HG03342 (cell line): Measurements from ENCODE around the gene SRPK2.
"Not testable (repeated sequence)": the region's sequence is repeated elsewhere in the genome, so short reads cannot be mapped to it uniquely, and the experiment has no call there.

Source experiments
- ATAC-seq: cut with Tn5 transposase; IDR thresholded peaks from one replicate; pipeline ENCODE4 v1.9.1; 2021; ENCODE audit warnings: mild to moderate bottlenecking, moderate library complexity; ENCODE audit not compliant: unreplicated experiment

SRPK2 gene

DNA sequence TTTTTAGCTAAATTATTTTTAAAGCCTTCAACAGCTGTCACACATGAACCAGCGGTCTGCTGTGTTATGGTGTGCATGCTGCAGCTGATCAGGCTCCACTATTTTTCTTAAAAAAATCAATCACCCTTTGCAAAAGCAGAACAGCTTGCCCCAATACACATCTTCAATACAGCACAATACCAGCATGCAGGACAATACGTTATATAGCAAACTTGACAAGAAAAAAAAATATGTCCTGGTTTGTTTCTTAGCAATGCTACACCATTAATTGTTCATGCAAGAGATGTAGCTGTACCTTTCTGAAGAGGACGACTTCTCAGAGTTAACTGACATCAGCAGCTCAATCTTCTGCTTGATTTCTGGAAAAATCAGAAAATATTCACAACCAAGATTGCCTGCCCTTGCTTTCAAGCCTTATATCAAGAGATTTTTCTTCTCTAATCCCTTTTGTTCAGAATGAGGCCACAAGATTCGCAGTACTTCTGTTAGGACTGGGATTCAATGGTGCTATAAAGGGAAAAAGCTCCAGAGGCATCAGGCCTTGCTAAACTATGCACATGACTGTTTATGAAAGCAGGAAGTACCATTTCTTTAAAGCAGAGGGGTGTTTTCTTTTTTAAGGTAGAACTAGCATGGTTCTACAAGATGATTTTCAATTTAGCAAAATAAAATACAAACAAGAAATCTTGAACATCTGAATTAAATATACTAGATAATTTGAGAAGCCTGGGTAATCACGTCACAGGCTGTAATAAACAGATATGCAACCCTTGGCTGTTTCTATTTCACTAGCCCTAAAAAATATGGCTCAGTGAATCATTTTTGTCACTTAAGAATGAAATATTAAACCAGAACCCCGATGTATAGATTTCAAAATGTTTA, 120.0 kb downstream of the SRPK2 start:
- ATAC-seq: peak; percentile 59

DNA sequence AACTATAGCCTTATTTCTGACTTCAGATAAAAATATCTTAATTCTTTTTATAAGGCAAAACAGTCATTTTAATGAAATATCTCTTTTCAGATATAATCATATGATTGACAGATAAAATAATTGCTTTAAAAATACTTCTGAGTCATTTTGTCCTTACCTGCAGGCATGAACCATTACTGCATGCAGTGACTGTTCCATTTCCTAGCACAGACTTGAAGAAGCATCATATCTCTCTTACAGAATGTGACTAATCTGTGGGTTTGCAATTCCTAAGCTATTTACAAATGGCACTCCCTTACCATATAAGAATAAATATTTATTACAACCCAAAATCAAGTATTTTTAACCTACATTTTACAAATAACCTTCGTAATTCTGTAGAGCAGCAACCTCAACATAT, 120.7 kb downstream of the SRPK2 start:
- peak; percentile 40 for ATAC-seq

DNA sequence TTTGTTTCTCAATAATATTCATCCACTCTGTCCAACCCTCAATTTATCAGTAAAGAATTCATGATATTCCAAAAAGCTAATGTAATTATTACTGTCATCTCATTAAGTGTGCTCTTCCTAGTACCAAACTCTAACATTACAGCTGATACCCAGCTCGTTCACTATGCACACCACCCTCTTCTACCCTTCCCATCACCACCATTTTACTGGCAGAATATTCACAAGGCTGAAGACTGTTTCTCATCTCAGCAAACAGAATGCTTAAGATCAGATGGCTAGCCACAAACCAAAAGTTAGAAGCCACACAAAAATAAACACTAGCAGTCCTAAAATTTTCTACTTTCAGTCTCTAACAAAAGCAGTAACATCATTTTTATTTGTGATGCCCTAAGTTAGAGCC, 121.5 kb downstream of the SRPK2 start:
- ATAC-seq: no peak

DNA sequence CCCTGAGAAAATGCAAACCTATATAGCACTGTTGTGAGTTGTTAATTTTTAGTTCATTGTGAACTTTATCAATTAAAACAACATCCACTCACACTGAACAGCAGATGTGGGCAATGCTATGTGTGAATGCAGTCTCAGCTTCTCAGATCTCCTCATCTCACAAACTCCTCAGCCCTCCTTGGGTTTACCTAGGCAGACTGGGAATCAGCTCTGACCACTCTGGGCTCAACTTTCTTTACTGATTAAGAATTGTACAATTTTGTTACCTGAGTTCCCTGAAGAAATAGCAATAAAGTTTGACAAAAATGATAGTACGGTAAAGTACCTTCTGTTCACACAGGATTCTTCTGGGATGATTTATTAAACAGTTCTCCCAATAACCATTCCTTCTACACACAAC, 124.0 kb downstream of the SRPK2 start:
- no peak for ATAC-seq

DNA sequence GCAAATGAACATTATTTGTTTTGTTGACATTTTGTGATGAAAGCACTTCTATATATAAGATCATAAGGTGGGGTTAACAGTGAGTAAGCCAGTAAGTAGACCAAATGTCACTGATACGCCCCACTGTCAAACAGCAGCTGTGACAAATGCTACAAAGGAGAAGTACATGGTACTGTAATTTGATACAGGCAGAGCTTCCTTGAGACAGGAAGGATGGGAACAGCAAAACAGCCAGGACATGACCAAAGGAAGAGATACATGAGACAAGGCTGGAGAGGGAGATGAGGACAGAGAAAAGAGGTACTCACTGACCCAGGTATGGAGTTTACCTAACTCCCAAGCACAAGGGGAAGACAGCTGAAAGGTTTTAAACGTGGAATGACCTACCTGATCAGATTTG, 127.0 kb downstream of the SRPK2 start:
- ATAC-seq: no peak

DNA sequence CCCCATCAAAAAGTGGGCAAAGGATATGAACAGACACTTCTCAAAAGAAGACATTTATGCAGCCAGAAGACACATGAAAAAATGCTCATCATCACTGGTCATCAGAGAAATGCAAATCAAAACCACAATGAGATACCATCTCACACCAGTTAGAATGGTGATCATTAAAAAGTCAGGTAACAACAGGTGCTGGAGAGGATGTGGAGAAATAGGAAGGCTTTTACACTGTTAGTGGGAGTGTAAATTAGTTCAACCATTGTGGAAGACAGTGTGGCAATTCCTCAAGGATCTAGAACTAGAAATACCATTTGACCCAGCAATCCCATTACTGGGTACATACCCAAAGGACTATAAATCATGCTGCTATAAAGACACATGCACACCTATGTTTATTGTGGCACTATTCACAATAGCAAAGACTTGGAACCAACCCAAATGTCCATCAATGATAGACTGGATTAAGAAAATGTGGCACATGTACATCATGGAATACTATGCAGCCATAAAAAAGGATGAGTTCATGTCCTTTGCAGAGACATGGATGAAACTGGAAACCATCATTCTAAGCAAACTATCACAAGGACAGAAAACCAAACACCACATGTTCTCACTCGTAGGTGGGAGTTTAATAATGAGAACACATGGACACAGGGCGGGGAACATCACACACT, 128.4 kb downstream of the SRPK2 start:
- ATAC-seq: not testable (repeated sequence)

DNA sequence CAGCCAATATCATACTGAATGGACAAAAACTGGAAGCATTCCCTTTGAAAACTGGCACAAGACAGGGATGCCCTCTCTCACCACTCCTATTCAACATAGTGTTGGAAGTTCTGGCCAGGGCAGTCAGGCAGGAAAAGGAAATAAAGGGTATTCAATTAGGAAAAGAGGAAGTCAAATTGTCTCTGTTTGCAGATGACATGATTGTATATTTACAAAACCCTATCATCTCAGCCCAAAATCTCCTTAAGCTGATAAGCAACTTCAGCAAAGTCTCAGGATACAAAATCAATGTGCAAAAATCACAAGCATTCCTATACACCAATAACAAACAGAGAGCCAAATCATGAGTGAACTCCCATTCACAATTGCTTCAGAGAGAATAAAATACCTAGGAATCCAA, 129.8 kb downstream of the SRPK2 start:
- ATAC-seq: not testable (repeated sequence)

DNA sequence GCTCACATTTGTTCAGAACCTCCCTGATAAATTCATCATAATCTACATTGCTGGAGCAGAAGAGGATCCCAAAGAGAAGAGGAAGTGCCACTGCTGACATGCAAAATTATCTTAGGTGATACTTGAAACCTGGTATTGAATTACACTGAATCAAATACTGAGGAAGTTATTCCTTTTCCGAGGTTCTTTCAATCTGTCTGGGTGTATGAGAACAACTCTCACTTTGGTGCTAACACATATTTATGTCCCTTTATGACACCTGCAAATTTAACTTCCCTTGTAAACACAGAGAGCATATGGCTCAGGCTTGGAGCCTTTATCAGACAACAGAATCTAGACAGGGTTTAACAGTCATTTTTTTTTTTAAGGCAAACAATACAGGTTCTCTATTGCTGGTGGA, 131.4 kb downstream of the SRPK2 start:
- no peak for ATAC-seq

DNA sequence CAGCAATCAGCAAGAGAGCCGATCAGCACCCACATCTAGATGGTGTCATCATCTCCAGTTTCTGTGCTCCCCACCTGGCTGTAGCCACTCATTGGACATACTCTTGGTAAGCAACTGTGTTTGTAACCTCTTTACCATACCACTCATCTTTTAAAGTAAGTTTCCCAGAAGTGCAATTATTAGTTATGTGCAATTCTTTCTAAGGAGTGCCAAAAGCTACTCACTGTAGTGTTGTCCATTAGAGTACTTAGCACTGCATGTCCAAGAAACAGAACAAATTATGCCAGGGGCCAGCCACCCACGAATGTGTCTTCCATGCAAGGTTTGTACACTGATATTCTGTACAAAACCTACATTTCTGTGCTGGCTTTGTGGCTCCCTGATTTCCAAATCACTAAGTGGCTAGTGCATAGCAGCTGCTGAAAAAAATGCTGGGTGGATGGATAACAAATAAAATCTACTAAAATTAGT, 131.9 kb downstream of the SRPK2 start:
- no peak for ATAC-seq

DNA sequence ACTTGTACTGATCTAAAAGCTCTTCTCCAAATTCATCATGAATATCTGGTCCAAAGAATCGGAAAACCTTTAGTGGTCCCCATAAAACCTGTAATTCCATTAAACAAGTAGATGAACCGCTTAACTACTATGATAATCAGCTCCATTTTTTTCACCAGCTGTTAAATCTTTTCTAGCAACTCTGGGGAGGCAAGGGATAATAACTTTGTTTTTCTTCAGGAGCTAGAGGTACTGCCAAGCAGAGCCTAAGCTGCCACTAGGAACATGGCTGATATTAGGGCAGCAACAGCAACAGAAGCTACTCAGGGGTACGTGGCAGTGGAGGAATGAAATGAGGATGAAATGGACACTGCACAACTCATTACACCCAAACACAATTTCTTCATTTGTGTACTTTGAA, 138.0 kb downstream of the SRPK2 start:
- ATAC-seq: no peak

DNA sequence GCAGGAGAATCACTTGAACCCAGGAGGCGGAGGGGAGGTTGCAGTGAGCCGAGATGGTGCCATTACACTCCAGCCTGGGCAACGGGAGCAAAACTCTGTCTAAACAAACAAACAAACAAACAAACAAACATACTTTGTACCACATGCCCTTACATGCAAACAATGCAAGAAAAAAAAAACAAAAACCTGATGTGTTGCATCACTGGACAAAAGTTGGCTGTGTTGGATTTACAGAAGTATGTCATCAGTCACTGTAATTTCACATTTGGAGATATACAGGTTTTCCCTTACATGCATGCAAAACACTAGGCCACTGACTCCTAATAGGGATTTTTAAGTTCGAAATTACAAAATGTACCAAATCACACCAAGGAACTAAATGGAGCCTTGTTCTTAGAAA, 138.5 kb downstream of the SRPK2 start:
- no peak for ATAC-seq

DNA sequence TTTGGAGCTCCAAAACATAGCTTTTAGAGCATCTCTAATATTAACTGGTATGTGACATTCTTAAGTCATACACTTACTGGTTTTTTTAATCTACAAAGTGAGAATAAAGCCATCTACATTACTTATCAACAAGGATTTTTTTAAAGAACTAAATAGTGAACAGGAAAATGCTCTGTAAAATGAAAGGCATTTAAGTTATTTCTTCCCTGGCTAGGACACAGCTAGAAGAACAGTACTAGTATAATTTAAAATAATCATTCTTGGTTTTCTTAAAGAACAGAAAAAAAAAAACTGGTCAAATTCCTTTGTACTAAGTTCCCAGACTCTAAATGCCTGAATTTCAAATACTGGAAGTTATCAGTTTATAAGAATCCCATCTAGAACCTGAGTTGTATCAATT, 139.5 kb downstream of the SRPK2 start:
- no peak for ATAC-seq

DNA sequence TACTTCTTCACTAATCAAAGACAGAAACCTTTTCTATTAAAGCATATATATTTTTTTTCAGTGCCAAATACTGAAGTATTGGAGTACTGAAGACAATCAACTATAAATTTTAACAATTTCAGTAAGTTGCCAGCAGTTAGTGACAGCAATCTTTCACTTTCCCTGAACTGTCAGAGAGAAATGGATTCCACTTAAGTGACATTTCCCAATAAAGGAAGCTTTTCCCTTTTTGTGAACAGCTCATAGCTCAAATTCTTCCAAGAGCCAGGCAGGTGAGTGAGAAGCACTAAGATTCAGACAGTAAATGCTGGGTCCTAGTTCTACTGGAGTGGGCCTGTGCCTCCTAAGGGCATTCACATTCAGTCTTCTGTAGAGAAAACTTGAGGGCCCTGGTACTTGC, 142.0 kb downstream of the SRPK2 start:
- ATAC-seq: no peak

DNA sequence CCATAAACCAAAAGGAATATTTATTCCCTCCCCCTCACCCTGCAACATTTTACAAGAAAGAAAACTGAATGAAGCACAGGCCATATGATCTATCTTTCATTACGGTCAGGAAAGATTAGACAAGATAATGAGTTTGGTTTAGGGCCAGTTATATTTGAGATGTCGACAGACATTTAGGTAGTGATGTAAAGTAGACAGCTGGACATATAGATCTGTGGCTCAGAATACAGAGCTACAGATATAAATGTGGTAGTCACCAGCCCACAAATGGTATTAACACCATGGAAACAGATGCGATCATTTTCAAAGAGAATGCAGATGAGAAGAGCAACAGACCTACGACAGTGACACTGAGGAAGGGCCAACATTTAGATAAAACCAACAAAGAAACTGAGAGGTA, 142.5 kb downstream of the SRPK2 start:
- no peak for ATAC-seq

DNA sequence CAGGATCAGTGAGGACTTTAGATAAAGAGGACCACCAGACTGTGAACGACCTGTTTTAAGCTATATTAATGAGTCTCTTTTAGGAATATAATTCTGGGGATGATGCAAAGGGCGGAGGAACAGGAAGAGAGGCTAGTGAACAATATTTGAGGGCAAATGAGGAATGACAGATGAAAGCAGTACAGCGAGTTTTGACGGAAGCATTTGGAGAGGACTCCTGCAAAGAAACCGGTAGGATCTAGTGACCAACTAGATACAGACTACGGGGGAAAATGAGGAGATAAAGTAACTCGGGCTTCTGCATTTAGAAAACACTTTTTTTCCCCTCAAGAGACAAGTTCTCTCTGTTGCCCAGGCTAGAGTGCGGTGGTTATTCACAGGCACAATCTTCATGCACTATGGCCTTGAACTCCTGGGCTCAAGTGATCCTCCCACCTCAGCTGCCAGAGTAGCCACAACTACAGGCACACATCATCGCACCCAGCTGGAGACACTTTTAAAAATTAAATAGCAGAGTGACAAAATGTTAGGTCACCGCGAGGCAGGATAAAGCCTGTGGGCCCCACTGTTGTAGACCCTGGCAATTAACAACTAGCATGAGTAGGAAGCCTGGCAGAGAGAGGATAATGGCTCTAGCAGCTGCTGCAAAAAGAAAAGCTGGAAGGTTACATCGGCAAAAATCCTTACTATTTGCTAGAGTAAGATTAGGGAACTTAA, 143.2 kb downstream of the SRPK2 start:
- ATAC-seq: no peak

DNA sequence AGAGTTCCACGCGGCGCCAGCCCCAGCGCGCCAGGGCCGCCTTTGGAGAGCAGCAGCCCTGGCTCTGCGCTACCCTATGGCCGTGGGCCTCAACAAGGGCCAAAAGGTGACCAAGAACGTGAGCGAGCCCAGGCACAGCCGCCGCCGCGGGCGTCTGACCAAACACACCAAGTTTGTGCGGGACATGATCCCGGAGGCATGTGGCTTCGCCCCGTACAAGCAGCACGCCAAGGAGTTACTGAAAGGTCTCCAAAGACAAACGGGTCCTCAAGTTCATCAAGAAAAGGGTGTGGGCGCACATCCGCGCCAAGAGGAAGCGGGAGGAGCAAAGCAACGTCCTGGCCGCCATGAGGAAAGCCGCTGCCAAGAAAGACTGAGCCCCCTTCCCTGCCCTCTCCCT, 144.1 kb downstream of the SRPK2 start:
- no peak for ATAC-seq

DNA sequence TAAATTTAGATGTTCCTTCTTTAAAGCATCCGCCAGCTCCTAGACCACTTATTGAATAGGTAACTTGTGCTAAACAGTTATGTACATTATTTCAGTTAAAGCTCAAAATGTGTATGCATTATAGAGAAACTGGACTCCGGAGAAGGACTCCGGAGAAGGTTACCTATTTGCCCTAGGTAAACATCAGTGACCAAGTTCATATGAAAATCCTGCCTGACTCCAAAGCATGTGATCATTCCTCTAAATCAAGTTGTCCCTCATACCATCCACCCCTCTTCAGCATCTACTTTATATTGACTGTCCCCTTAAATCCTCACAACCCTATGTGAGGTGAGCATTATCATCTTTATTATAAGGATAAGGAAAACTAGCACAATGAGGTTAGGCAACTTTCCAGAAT, 147.5 kb downstream of the SRPK2 start:
- no peak for ATAC-seq

DNA sequence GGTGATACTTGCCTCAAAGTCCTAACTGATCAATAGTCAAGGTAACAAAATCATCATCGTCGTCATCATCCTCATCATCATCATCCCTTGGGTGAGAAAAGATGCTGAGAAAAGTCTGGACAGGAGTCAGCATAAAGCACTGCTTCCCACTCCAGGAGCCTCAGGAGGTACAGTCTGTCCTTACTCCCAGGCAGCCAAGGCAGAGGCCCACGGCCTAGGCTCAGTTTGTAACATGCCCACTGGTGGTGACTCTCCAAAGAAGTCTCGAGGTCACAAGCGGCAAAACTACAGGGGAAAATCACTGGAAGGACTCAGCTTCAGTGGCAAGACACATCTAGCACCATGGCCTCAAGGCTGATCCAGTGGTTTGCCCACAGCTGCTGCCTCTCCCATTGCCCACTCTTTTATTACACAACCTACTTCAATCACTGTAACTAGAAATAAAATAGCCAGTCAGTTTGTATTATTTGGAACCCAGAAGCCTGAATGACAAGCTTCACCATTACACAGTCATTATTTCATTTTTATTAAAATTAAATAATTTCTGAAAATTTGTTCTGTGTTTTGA, 150.4 kb downstream of the SRPK2 start:
- no peak for ATAC-seq

DNA sequence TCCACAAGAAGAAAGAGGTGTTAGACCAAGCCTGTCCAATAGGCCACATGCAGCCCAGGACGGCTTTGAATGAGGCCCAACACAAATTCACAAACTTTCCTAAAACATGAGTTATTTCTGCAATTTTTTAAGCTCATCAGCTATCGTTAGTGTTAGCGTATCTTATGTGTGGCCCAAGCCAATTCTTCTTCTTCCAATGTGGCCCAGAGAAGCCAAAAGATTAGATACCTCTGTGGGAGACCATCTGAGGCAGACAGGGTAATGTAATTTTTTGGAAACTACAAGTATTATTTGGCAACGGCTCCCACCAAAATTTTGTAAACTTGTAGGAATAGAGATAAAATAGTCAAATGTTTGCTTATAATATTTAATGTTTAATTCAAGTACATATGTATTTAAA, 153.8 kb downstream of the SRPK2 start:
- no peak for ATAC-seq

DNA sequence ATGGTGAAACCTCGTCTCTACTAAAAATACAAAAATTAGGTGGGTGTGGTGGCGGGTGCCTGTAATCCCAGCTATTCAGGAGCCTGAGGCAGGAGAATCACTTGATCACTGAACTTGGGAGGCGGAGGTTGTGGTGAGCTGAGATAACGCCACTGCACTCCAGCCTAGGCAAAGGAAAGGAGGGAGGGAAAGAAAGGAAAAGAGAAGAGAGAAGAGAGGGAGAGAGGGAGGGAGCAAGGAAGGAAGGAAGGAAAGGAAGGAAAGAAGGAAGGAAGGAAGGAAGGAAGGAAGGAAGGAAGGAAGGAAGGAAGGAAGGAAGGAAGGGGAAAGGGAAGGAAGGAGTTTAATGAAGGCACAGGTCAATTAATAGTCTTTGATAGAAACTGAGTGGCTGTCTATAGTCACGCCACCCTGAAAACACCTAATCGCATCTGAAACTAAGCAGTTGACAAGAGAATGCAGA, 155.9 kb downstream of the SRPK2 start:
- ATAC-seq: not testable (repeated sequence)

DNA sequence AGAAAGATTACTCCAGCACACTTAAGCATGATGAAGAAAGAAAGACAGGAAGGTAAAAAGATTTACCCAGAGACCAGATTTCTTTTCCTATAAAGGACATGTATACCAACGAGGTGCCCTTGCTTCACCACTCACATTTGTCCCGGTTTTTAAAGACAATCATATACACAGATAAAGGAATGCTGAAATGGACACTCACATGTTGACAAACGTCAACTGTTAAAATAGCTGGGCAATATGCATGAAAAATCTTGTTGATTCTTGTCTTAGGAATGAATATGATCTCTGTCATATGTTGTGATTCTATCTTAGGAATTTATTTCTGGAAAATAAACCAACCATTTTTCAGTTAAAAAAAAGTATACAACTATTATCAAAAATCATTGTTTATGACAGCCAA, 158.2 kb downstream of the SRPK2 start:
- no peak for ATAC-seq
